Endometrial microvascular endothelial cells (primary cell): ENCODE data around the gene ZNF70. TPM values are rescaled to one million over a fixed set of nuclear protein-coding genes. Genes with fewer than 3 reads are reported as not detected.
"Not testable (repeated sequence)": the region's sequence is repeated elsewhere in the genome, so short reads cannot be mapped to it uniquely, and the experiment has no call there.

Experiments
- in situ Hi-C: cut with HindIII; loops from 2 replicates; pipeline ENCODE4 v1.10.0; 2017; ENCODE audit warnings: low sequenced_read_pairs, low pct_unique_long_range_greater_than_20kb; ENCODE audit errors: inconsistent ontology term
- total RNA-seq: library from RNA; depleted of rRNA; stranded (reverse); fragments of >200 nt; gene quantifications from one replicate; pipeline ENCODE4 v1.2.3, GENCODE V29; 2015; ENCODE audit errors: inconsistent ontology term

ZNF70 gene
- total RNA-seq, 1 donor from 2014 or later, result 1.6 TPM

GRCh38 chr22:23744001-23744400 is 6.9 kb downstream of the ZNF70 start:
- in situ Hi-C loops, result no loop called here

- in situ Hi-C loops, result no loop called here
Observed at GRCh38 chr22:23743303-23743705, 7.6 kb downstream of the ZNF70 start.

- in situ Hi-C loops, result no loop called here
Observed at GRCh38 chr22:23742505-23743264, 8.2 kb downstream of the ZNF70 start.

- in situ Hi-C loops, result no loop called here
Observed at GRCh38 chr22:23737696-23738095, 13.2 kb downstream of the ZNF70 start.

- in situ Hi-C loops, result not testable (repeated sequence)
Observed at GRCh38 chr22:23728108-23728507, 22.8 kb downstream of the ZNF70 start.

GRCh38 chr22:23722724-23723123 is 28.2 kb downstream of the ZNF70 start:
- in situ Hi-C loops, result no loop called here

GRCh38 chr22:23722160-23722559 is 28.8 kb downstream of the ZNF70 start:
- in situ Hi-C loops, result no loop called here

- in situ Hi-C loops, result no loop called here
Observed at GRCh38 chr22:23720855-23721254, 30.1 kb downstream of the ZNF70 start.

- in situ Hi-C loops, result no loop called here
Observed at GRCh38 chr22:23718371-23719165, 32.3 kb downstream of the ZNF70 start.

GRCh38 chr22:23716811-23717801 is 33.8 kb downstream of the ZNF70 start:
- in situ Hi-C loops, result no loop called here

GRCh38 chr22:23715806-23716375 is 35.0 kb downstream of the ZNF70 start:
- in situ Hi-C loops, result no loop called here

GRCh38 chr22:23714596-23715578 is 36.0 kb downstream of the ZNF70 start:
- in situ Hi-C loops, result no loop called here

- in situ Hi-C loops, result no loop called here
Observed at GRCh38 chr22:23713696-23714595, 37.0 kb downstream of the ZNF70 start.

- in situ Hi-C loops, result no loop called here
Observed at GRCh38 chr22:23712256-23712655, 38.7 kb downstream of the ZNF70 start.

GRCh38 chr22:23709107-23709506 is 41.8 kb downstream of the ZNF70 start:
- in situ Hi-C loops, result no loop called here

GRCh38 chr22:23708270-23708669 is 42.6 kb downstream of the ZNF70 start:
- in situ Hi-C loops, result no loop called here

GRCh38 chr22:23705358-23705757 is 45.6 kb downstream of the ZNF70 start:
- in situ Hi-C loops, result no loop called here
